HL-60 (cell line): ENCODE measurements around the gene TMEM31.

ENCODE experiments used
- GABPA ChIP-seq: IDR thresholded peaks from 2 replicates; pipeline ENCODE4 v1.6.1; 2012; ENCODE audit warnings: low read depth
- POLR2AphosphoS5 ChIP-seq: IDR thresholded peaks from 2 replicates; pipeline ENCODE4 v1.6.1; 2012; ENCODE audit warnings: low read depth
- SPI1 ChIP-seq: IDR thresholded peaks from 2 replicates; pipeline ENCODE4 v1.6.1; 2012; ENCODE audit warnings: low read depth, mild to moderate bottlenecking, borderline replicate concordance
- TF ChIP-seq, protein P1 (sequence below): IDR thresholded peaks from one replicate; pipeline ENCODE4 v1.5.1; 2011; ENCODE audit warnings: low read length, control low read depth, inconsistent platforms; ENCODE audit not compliant: insufficient read depth
- TF ChIP-seq, protein P2 (sequence below): IDR thresholded peaks from 2 replicates; pipeline ENCODE4 v1.6.1; 2012; ENCODE audit warnings: low read depth; ENCODE audit not compliant: insufficient replicate concordance

DNA sequence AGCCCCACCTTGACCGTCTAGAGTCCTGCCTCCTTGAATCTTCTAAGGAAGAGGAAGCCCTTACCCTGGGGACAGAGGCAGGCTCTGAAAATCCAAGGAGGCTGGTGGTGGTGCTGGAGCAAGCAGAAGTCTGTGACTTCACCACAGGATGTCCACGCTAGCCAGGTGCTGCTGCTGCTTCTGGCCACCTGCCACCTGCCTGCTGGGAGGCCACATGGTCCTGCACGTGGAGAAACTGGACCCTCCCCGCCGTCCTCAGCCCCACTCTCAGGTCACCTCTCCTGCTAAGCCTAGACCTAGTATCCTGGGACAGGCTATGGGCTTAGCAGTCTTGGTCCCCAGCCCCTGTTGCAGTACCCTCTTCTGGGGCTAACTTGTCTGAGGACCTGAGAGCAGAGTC lies 15.8 kb downstream of the TMEM31 start:
- TF ChIP-seq, protein P1, sequence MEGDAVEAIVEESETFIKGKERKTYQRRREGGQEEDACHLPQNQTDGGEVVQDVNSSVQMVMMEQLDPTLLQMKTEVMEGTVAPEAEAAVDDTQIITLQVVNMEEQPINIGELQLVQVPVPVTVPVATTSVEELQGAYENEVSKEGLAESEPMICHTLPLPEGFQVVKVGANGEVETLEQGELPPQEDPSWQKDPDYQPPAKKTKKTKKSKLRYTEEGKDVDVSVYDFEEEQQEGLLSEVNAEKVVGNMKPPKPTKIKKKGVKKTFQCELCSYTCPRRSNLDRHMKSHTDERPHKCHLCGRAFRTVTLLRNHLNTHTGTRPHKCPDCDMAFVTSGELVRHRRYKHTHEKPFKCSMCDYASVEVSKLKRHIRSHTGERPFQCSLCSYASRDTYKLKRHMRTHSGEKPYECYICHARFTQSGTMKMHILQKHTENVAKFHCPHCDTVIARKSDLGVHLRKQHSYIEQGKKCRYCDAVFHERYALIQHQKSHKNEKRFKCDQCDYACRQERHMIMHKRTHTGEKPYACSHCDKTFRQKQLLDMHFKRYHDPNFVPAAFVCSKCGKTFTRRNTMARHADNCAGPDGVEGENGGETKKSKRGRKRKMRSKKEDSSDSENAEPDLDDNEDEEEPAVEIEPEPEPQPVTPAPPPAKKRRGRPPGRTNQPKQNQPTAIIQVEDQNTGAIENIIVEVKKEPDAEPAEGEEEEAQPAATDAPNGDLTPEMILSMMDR, result no peak
- TF ChIP-seq, protein P2, sequence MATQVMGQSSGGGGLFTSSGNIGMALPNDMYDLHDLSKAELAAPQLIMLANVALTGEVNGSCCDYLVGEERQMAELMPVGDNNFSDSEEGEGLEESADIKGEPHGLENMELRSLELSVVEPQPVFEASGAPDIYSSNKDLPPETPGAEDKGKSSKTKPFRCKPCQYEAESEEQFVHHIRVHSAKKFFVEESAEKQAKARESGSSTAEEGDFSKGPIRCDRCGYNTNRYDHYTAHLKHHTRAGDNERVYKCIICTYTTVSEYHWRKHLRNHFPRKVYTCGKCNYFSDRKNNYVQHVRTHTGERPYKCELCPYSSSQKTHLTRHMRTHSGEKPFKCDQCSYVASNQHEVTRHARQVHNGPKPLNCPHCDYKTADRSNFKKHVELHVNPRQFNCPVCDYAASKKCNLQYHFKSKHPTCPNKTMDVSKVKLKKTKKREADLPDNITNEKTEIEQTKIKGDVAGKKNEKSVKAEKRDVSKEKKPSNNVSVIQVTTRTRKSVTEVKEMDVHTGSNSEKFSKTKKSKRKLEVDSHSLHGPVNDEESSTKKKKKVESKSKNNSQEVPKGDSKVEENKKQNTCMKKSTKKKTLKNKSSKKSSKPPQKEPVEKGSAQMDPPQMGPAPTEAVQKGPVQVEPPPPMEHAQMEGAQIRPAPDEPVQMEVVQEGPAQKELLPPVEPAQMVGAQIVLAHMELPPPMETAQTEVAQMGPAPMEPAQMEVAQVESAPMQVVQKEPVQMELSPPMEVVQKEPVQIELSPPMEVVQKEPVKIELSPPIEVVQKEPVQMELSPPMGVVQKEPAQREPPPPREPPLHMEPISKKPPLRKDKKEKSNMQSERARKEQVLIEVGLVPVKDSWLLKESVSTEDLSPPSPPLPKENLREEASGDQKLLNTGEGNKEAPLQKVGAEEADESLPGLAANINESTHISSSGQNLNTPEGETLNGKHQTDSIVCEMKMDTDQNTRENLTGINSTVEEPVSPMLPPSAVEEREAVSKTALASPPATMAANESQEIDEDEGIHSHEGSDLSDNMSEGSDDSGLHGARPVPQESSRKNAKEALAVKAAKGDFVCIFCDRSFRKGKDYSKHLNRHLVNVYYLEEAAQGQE, result no peak
- no peak for TF ChIP-seq GABPA
- TF ChIP-seq POLR2AphosphoS5, result no peak
- no peak for TF ChIP-seq SPI1
